Mucosa of descending colon (tissue), 3 donors: ENCODE results near the gene SIRT5. TPM values are rescaled to one million over a fixed set of nuclear protein-coding genes. Genes with fewer than 3 reads are reported as not detected.

Experiments used
- ATAC-seq: fragments of 200-7000 bp; cut with Tn5 transposase; one replicate; pipeline ENCODE4 v1.9.1; 2020; ENCODE audit warnings: mild to moderate bottlenecking, moderate library complexity
- DNase-seq, 3 donors: peaks; one replicate each; pipeline ENCODE4 v3.0.0-alpha.2; 2020
- H3K36me3 ChIP-seq: fragments of 200-600 bp; one replicate; pipeline ENCODE4 v1.8.0; 2021; ENCODE audit warnings: low read depth, mild to moderate bottlenecking
- H3K4me1 ChIP-seq: fragments of 200-600 bp; one replicate; pipeline ENCODE4 v1.8.0; 2021; ENCODE audit warnings: low read depth, mild to moderate bottlenecking
- H3K4me3 ChIP-seq: fragments of 200-600 bp; one replicate; pipeline ENCODE4 v1.8.0; 2021; ENCODE audit warnings: mild to moderate bottlenecking
- H3K9me3 ChIP-seq: fragments of 200-600 bp; one replicate; pipeline ENCODE4 v1.8.0; 2021; ENCODE audit warnings: mild to moderate bottlenecking
- CTCF ChIP-seq: fragments of 200-600 bp; IDR thresholded peaks from one replicate; pipeline ENCODE4 v1.8.0; 2022; ENCODE audit warnings: antibody characterized with exemption, mild to moderate bottlenecking
- intact Hi-C, 2 donors: fragments of 100-400 bp; cut with DNase I in 1 of 2; cut with micrococcal nuclease in 1 of 2; formaldehyde crosslinking; loops; one replicate each; pipeline versions ENCODE4 v1.11.0 to v1.11.1; 2022; cut with DNase I, micrococcal nuclease
- total RNA-seq, 3 donors: library from RNA; stranded (reverse); fragmentation: NEBNext Ultra II Directional in 2 of 3; extraction: Animal tissue kit (Norgen Biotek cat#: 25700) in 2 of 3; gene quantifications; one replicate each; pipeline versions ENCODE4 v1.2.1 to v1.2.4, GENCODE V29; 2021 to 2023
- donor health status: DM: no; HTN: no; CAD: no; lungs with moderate emphysema.
- donor health status: DM: no; HTN: no; CAD: no.
- donor health status: DM: no; HTN: yes; CAD: no.

SIRT5 gene
- total RNA-seq, 3 donors from 2014 or later: 15.9 to 21.1 (median 16.5) TPM

GRCh38 chr6:13572240-13572639, 2.2 kb upstream of the SIRT5 start:
- intact Hi-C loops: loop anchor here in 1 of 2 donors (10.0 kb wide), 1 partner anchor 237 kb away; no protein-coding TSS in a partner anchor
- ATAC-seq: no peak
- DNase-seq: no peak

DNA sequence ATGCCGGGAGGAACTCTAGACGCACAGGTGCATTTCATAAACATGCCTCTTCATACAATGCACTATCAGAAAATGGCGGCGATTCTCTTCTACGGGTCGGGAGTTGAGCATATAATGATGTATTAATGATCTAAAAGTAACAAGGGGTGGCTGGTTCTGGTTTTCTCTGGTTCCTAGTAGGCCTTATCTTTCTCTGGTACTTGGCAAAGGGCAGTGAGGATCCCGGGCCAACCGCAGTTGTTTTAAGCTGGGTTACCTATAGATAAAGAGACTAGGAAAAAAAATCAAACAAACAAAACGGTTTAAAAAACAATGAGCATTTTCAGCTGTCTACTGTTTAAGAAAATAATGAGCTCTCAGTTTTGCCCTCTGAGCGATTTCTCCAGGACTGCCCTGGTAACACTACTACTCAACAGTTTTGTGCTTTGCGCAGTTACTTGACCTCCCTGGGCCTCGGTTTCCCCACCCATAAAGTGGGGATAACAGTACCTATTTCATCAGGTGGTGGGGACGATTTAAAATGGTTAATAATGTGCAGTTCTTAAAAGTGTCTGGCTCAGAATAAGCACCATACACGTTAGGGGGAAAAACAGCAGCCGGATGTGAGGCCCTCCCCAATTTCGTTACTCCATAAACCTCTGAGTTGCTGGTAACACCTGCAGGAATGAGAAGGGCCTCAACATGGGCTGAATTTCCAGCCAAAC, 1.3 kb upstream of the SIRT5 start:
- no peak for TF ChIP-seq CTCF
- ATAC-seq: no peak

More at GRCh38 chr6:13572240-13572639, 2.2 kb upstream of the SIRT5 start:
- no peaks in the 10 kb centered on the region for H3K36me3 ChIP-seq
- H3K4me1 ChIP-seq: peaks cover 3% of the 10 kb centered on the region
- TF ChIP-seq CTCF: no peak
- no peaks in the 10 kb centered on the region for H3K9me3 ChIP-seq
- H3K4me3 ChIP-seq: no peak overlapping the region

DNA sequence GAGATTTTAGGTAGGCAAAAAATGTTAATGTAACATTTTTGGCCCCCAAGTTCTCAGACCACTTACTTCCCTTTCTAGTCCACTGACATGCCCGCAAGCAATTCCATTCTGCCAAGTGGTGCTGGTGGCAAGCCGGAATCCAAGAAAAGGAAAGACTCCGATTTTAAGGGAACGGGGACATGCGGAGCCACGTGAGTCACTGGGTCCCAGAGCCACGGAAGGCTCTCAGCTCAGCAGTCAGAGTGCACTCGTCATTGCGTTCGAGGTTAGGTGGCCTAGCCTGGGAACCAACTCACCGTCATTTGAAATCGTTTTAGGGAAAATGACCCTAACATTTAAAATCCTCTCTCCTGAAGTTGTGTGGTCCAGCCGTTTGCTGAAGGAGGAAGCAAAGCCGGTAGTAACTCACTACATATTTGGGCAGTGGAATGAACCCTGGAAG, 711 bp upstream of the SIRT5 start:
- no peaks in the 10 kb centered on the region for H3K9me3 ChIP-seq
- DNase-seq (peak; percentile 57 to 63 (median 60)), ATAC-seq (no peak)
- H3K36me3 ChIP-seq: no peaks in the 10 kb centered on the region
- TF ChIP-seq CTCF: no peak
- intact Hi-C loops: loop anchor here in 1 of 2 donors (10.0 kb wide), 1 partner anchor 239 kb away; no protein-coding TSS in a partner anchor
- peaks cover 3% of the 10 kb centered on the region for H3K4me1 ChIP-seq
- H3K4me3 ChIP-seq: peak overlapping the region; percentile 38

More for the DNA sequence above, 1.3 kb upstream of the SIRT5 start:
- intact Hi-C loops: loop anchor here in 1 of 2 donors (10.0 kb wide), 1 partner anchor 238 kb away; no protein-coding TSS in a partner anchor
- Histone ChIP-seq H3K9me3 (no peaks in the 10 kb centered on the region), H3K36me3 (no peaks in the 10 kb centered on the region), H3K4me3 (no peak overlapping the region), H3K4me1 (peaks cover 3% of the 10 kb centered on the region)
- no peak for DNase-seq

GRCh38 chr6:13574149-13574570, 241 bp upstream of the SIRT5 start:
- ATAC-seq (peak; percentile 94), DNase-seq (peak; percentile 93 to 96 (median 96))
- Histone ChIP-seq H3K4me1 (peaks cover 3% of the 10 kb centered on the region), H3K9me3 (no peaks in the 10 kb centered on the region), H3K4me3 (peak overlapping the region; percentile 38), H3K36me3 (no peaks in the 10 kb centered on the region)
- intact Hi-C loops: loop anchor here in 1 of 2 donors (10.0 kb wide), 1 partner anchor 239 kb away; no protein-coding TSS in a partner anchor
- TF ChIP-seq CTCF: peak; percentile 19

GRCh38 chr6:13575377-13575775, 975 bp downstream of the SIRT5 start:
- Histone ChIP-seq H3K36me3 (no peaks in the 10 kb centered on the region), H3K4me3 (no peak overlapping the region), H3K9me3 (no peaks in the 10 kb centered on the region), H3K4me1 (peaks cover 3% of the 10 kb centered on the region)
- DNase-seq: no peak
- peak; percentile 56 for TF ChIP-seq CTCF
- intact Hi-C loops: loop anchor here in 1 of 2 donors (10.0 kb wide), 1 partner anchor 241 kb away; no protein-coding TSS in a partner anchor
- ATAC-seq: no peak
